ENCODE results near the gene TMPRSS3. TPM values are rescaled to one million over a fixed set of nuclear protein-coding genes. Genes with fewer than 3 reads are reported as not detected.

TMPRSS3 gene
- total and polyA plus RNA-seq, 2 of the 13 experiments (the other 11 are each of a cell fraction or from before 2014, with no cell fraction given), result 2.8 to 16.9 TPM

- TF ChIP-seq, protein P1, sequence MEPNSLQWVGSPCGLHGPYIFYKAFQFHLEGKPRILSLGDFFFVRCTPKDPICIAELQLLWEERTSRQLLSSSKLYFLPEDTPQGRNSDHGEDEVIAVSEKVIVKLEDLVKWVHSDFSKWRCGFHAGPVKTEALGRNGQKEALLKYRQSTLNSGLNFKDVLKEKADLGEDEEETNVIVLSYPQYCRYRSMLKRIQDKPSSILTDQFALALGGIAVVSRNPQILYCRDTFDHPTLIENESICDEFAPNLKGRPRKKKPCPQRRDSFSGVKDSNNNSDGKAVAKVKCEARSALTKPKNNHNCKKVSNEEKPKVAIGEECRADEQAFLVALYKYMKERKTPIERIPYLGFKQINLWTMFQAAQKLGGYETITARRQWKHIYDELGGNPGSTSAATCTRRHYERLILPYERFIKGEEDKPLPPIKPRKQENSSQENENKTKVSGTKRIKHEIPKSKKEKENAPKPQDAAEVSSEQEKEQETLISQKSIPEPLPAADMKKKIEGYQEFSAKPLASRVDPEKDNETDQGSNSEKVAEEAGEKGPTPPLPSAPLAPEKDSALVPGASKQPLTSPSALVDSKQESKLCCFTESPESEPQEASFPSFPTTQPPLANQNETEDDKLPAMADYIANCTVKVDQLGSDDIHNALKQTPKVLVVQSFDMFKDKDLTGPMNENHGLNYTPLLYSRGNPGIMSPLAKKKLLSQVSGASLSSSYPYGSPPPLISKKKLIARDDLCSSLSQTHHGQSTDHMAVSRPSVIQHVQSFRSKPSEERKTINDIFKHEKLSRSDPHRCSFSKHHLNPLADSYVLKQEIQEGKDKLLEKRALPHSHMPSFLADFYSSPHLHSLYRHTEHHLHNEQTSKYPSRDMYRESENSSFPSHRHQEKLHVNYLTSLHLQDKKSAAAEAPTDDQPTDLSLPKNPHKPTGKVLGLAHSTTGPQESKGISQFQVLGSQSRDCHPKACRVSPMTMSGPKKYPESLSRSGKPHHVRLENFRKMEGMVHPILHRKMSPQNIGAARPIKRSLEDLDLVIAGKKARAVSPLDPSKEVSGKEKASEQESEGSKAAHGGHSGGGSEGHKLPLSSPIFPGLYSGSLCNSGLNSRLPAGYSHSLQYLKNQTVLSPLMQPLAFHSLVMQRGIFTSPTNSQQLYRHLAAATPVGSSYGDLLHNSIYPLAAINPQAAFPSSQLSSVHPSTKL (CRISPR knock-in tag; IDR thresholded peaks at IDR 0.05), result peak; percentile 46
- TF ChIP-seq ZNF12 (CRISPR knock-in tag; IDR thresholded peaks at IDR 0.05), result no peak
- no peak for TF ChIP-seq MEIS1 (CRISPR knock-in tag; IDR thresholded peaks at IDR 0.05; ENCODE audit: borderline replicate concordance)
- TF ChIP-seq ZNF264 (CRISPR knock-in tag; IDR thresholded peaks at IDR 0.05), result no peak
- TF ChIP-seq SALL1 (CRISPR knock-in tag; IDR thresholded peaks at IDR 0.05), result 0 out of 2 replicates have a peak, but pooled peaks have one; percentile 18
- TF ChIP-seq BCL6 (CRISPR knock-in tag; IDR thresholded peaks at IDR 0.05), result peak; percentile 43; the same call in 1 of the 2 replicates
- TF ChIP-seq GFI1 (CRISPR knock-in tag; IDR thresholded peaks at IDR 0.05; ENCODE audit: borderline replicate concordance), result no peak
- TF ChIP-seq EP300 (IDR thresholded peaks at IDR 0.05; ENCODE audit: low read depth in 2 of 2, low read length in 2 of 2), result peak in 1 of 2 experiments; percentile 13; a peak in 1 of 4 replicates
- no peak for TF ChIP-seq EP300 (CRISPR knock-in tag; IDR thresholded peaks at IDR 0.05; ENCODE audit: borderline replicate concordance)
- TF ChIP-seq ZNF446 (CRISPR knock-in tag; IDR thresholded peaks at IDR 0.05), result no peak
These were observed 4.6 kb downstream of the TMPRSS3 start (continued) for GRCh38 chr21:42391297-42391696.

DNA sequence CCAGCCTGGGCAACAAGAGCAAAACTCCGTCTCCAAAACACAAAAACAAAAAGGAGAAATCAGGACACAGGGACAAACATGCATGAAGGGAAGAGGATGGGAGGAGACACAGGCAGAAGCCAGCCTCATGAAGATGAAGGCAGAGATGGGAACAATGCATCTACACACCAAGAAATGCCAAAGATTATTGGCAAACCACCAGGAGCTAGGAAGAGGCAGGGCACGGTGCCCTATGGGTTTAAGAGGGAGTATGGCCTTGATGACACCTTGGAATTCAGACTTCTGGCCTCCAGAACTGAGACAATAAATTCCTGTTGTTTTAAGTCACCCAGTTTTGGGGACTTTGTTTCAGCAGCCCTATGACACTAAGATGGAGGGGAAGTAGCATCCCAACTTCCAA is 5.2 kb downstream of the TMPRSS3 start:
- BruUV-seq (replicated peaks), result no TSS peak
- no peak for TF ChIP-seq MED13 (CRISPR knock-in tag; IDR thresholded peaks at IDR 0.05)
- TF ChIP-seq, protein P2, sequence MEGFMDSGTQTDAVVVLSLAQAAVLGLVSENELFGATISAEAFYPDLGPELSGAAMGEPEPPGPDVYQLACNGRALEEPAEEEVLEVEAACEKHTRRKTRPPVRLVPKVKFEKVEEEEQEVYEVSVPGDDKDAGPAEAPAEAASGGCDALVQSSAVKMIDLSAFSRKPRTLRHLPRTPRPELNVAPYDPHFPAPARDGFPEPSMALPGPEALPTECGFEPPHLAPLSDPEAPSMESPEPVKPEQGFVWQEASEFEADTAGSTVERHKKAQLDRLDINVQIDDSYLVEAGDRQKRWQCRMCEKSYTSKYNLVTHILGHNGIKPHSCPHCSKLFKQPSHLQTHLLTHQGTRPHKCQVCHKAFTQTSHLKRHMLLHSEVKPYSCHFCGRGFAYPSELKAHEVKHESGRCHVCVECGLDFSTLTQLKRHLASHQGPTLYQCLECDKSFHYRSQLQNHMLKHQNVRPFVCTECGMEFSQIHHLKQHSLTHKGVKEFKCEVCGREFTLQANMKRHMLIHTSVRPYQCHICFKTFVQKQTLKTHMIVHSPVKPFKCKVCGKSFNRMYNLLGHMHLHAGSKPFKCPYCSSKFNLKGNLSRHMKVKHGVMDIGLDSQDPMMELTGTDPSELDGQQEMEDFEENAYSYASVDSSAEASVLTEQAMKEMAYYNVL (CRISPR knock-in tag; IDR thresholded peaks at IDR 0.05; ENCODE audit: borderline replicate concordance), result no peak
- TF ChIP-seq, protein P3, sequence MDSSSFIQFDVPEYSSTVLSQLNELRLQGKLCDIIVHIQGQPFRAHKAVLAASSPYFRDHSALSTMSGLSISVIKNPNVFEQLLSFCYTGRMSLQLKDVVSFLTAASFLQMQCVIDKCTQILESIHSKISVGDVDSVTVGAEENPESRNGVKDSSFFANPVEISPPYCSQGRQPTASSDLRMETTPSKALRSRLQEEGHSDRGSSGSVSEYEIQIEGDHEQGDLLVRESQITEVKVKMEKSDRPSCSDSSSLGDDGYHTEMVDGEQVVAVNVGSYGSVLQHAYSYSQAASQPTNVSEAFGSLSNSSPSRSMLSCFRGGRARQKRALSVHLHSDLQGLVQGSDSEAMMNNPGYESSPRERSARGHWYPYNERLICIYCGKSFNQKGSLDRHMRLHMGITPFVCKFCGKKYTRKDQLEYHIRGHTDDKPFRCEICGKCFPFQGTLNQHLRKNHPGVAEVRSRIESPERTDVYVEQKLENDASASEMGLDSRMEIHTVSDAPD (CRISPR knock-in tag; IDR thresholded peaks at IDR 0.05), result no peak
- TF ChIP-seq KLF11 (CRISPR knock-in tag; IDR thresholded peaks at IDR 0.05), result no peak
- TF ChIP-seq ZNF501 (CRISPR knock-in tag; IDR thresholded peaks at IDR 0.05), result no peak
- no peak for TF ChIP-seq HES4 (CRISPR knock-in tag; IDR thresholded peaks at IDR 0.05; ENCODE audit: borderline replicate concordance)
- TF ChIP-seq MBNL3 (CRISPR knock-in tag; conservative IDR thresholded peaks at IDR 0.05), result no peak
- no peak for TF ChIP-seq HNRNPLL (IDR thresholded peaks at IDR 0.05; ENCODE audit: low read depth, low read length, poor library complexity, severe bottlenecking)

More for the DNA sequence above, 5.2 kb downstream of the TMPRSS3 start:
- DNase-seq (ENCODE audit: low spot score), result no peak
- Histone ChIP-seq H3K4me2 (ENCODE audit: low read depth, low read length) (peak overlapping the region; percentile 36; the same call in 1 of the 2 replicates), H3K4me1 (ENCODE audit: insufficient read depth, low read length) (peaks cover 81% of the 10 kb centered on the region), H4K20me1 (ENCODE audit: insufficient read depth, low read length) (no peaks in the 10 kb centered on the region), H3K36me3 (replicated peaks in 1 of 2; ENCODE audit: control insufficient read depth in 1 of 2, insufficient read depth in 2 of 2, low read length in 2 of 2) (no peaks in the 10 kb centered on the region), H3K27me3 (ENCODE audit: control insufficient read depth in 1 of 2, insufficient read depth in 2 of 2, low read length in 2 of 2) (no peaks in the 10 kb centered on the region), H3K4me3 (replicated peaks in 1 of 3; ENCODE audit: insufficient read depth in 1 of 3, low read depth in 2 of 3, low read length in 3 of 3) (no peak overlapping the region), H3K27ac (ENCODE audit: extremely low read length, insufficient read depth, low read length) (no peak overlapping the region), H2AFZ (ENCODE audit: low read length) (no peak overlapping the region), H3K9me3 (ENCODE audit: low read length) (no peaks in the 10 kb centered on the region), H3K79me2 (ENCODE audit: insufficient read depth, low read length) (no peaks in the 10 kb centered on the region), H3K9ac (ENCODE audit: insufficient read depth, low read depth, low read length) (no peak overlapping the region)
- intact Hi-C loops (cut with micrococcal nuclease; ENCODE audit: unreplicated experiment) (no loop called here), in situ Hi-C loops (cut with HindIII; ENCODE audit: extremely low pct_ligation_motif_present, low pct_unique_long_range_greater_than_20kb) (no loop called here)
- POLR2A ChIA-PET, result interaction anchor here (0.9 kb wide), 1 partner anchor 9 kb away, joined by 3 read pairs; no protein-coding TSS in a partner anchor
- 62% methylated on average over 2 of the region's 2 CpGs for WGBS (ENCODE audit: low lambda C conversion rate)
- no peak for ATAC-seq
- FAIRE-seq, result no peak
- CTCF ChIA-PET (ENCODE audit: low intra/inter-chr PET ratio, low total read pairs), result no interaction called here

All from HepG2 (cell line).